AG09319 (cell line): ENCODE data around the gene PGBD5.

ENCODE experiments used
- DNase-seq: peaks from one replicate; pipeline ENCODE4 v3.0.0-alpha.2; 2010; ENCODE audit warnings: low read depth; ENCODE audit errors: extremely low read depth
- CTCF ChIP-seq: IDR thresholded peaks from 2 replicates; pipeline ENCODE4 v1.5.1; 2011; ENCODE audit warnings: low read depth, mild to moderate bottlenecking, inconsistent platforms, low read length, moderate library complexity

PGBD5 gene

GRCh38 chr1:230356190-230356589, 69.9 kb downstream of the PGBD5 start:
- TF ChIP-seq CTCF: no peak

GRCh38 chr1:230355594-230355993, 70.5 kb downstream of the PGBD5 start:
- TF ChIP-seq CTCF: no peak
- no peak for DNase-seq

More at GRCh38 chr1:230356190-230356589, 69.9 kb downstream of the PGBD5 start:
- DNase-seq: no peak

GRCh38 chr1:230355128-230355527, 71.0 kb downstream of the PGBD5 start:
- DNase-seq: no peak
- TF ChIP-seq CTCF: no peak

- no peak for DNase-seq
- TF ChIP-seq CTCF: no peak
Measured at GRCh38 chr1:230354005-230354404, 72.1 kb downstream of the PGBD5 start.

- no peak for TF ChIP-seq CTCF
- DNase-seq: no peak
Measured at GRCh38 chr1:230352537-230352936, 73.6 kb downstream of the PGBD5 start.

GRCh38 chr1:230351983-230352382, 74.1 kb downstream of the PGBD5 start:
- no peak for TF ChIP-seq CTCF
- DNase-seq: no peak

- TF ChIP-seq CTCF: no peak
- no peak for DNase-seq
Measured at GRCh38 chr1:230351514-230351913, 74.6 kb downstream of the PGBD5 start.
